ENCODE data around the gene RERE. TPM values are rescaled to one million over a fixed set of nuclear protein-coding genes. Genes with fewer than 3 reads are reported as not detected.

RERE gene
- total RNA-seq, 2 experiments from 2014 or later = 96.6 to 101 TPM

- Mint-ChIP-seq H3K36me3 (ENCODE audit: low read depth) (peaks cover 4% of the 10 kb centered on the region), H3K4me3 (no peak overlapping the region), H3K9me3 (no peaks in the 10 kb centered on the region), H3K27ac (no peak overlapping the region), H3K27me3 (no peaks in the 10 kb centered on the region), H3K4me1 (peaks cover 24% of the 10 kb centered on the region)
- ChIA-PET POLR2A (no interaction called here), CTCF (no interaction called here)
- DNase-seq = no peak
These were observed 250.3 kb downstream of the RERE start for GRCh38 chr1:8567146-8567545.

GRCh38 chr1:8565802-8566201, 251.6 kb downstream of the RERE start:
- Mint-ChIP-seq H3K36me3 (ENCODE audit: low read depth) (peaks cover 4% of the 10 kb centered on the region), H3K27me3 (no peaks in the 10 kb centered on the region), H3K27ac (no peak overlapping the region), H3K9me3 (no peaks in the 10 kb centered on the region), H3K4me3 (no peak overlapping the region), H3K4me1 (peaks cover 33% of the 10 kb centered on the region)
- no peak for DNase-seq
- CTCF ChIA-PET = no interaction called here
- POLR2A ChIA-PET = no interaction called here

GRCh38 chr1:8563944-8564537, 253.4 kb downstream of the RERE start:
- CTCF ChIA-PET = interaction anchor here (0.5 to 6.1 kb wide), 7 partner anchors 10 to 465 kb away, joined by 3 to 73 read pairs (median 4); no protein-coding TSS in a partner anchor
- Mint-ChIP-seq H3K4me1 (peaks cover 46% of the 10 kb centered on the region), H3K36me3 (ENCODE audit: low read depth) (peaks cover 2% of the 10 kb centered on the region), H3K27me3 (no peaks in the 10 kb centered on the region), H3K4me3 (no peak overlapping the region), H3K9me3 (no peaks in the 10 kb centered on the region), H3K27ac (no peak overlapping the region)
- no peak for DNase-seq
- POLR2A ChIA-PET = no interaction called here

GRCh38 chr1:8562881-8563865, 254.3 kb downstream of the RERE start:
- ChIA-PET POLR2A (interaction anchor here (0.6 to 1.3 kb wide), 2 partner anchors 245 to 276 kb away, joined by 3 read pairs; no protein-coding TSS in a partner anchor), CTCF (interaction anchor here (0.5 to 6.1 kb wide), 11 partner anchors 8 to 287 kb away, joined by 3 to 73 read pairs (median 13); no protein-coding TSS in a partner anchor)
- H3K4me1 Mint-ChIP-seq = peaks cover 46% of the 10 kb centered on the region
- H3K9me3 Mint-ChIP-seq = no peaks in the 10 kb centered on the region
- H3K27ac Mint-ChIP-seq = no peak overlapping the region
- no peaks in the 10 kb centered on the region for H3K27me3 Mint-ChIP-seq
- H3K36me3 Mint-ChIP-seq (ENCODE audit: low read depth) = peaks cover 2% of the 10 kb centered on the region
- DNase-seq = no peak
- no peak overlapping the region for H3K4me3 Mint-ChIP-seq

- no peak overlapping the region for H3K27ac Mint-ChIP-seq
- peaks cover 42% of the 10 kb centered on the region for H3K4me1 Mint-ChIP-seq
- H3K36me3 Mint-ChIP-seq (ENCODE audit: low read depth) = peaks cover 4% of the 10 kb centered on the region
- DNase-seq = no peak
- no peaks in the 10 kb centered on the region for H3K27me3 Mint-ChIP-seq
- no peak overlapping the region for H3K4me3 Mint-ChIP-seq
- CTCF ChIA-PET = interaction anchor here (0.8 to 6.1 kb wide), 23 partner anchors 9 to 287 kb away, joined by 3 to 73 read pairs (median 6); partner anchors contain the start of gene RERE
- POLR2A ChIA-PET = interaction anchor here (0.6 to 2.3 kb wide), 6 partner anchors 41 to 277 kb away, joined by 3 to 6 read pairs (median 4); partner anchors contain the start of gene RERE
- no peaks in the 10 kb centered on the region for H3K9me3 Mint-ChIP-seq
These were observed 255.2 kb downstream of the RERE start for GRCh38 chr1:8562222-8562621.

- Mint-ChIP-seq H3K27ac (peak overlapping the region; percentile 22), H3K4me3 (no peak overlapping the region), H3K27me3 (no peaks in the 10 kb centered on the region), H3K4me1 (peaks cover 39% of the 10 kb centered on the region), H3K9me3 (no peaks in the 10 kb centered on the region), H3K36me3 (ENCODE audit: low read depth) (peaks cover 7% of the 10 kb centered on the region)
- ChIA-PET CTCF (interaction anchor here (0.6 to 6.1 kb wide), 33 partner anchors 9 to 689 kb away, joined by 3 to 73 read pairs (median 5); partner anchors contain the start of gene RERE), POLR2A (interaction anchor here (1.0 to 2.3 kb wide), 6 partner anchors 42 to 170 kb away, joined by 4 to 6 read pairs (median 4); no protein-coding TSS in a partner anchor)
- DNase-seq = peak; percentile 32
These were observed 256.6 kb downstream of the RERE start for GRCh38 chr1:8560611-8561544.

GRCh38 chr1:8560035-8560434, 257.4 kb downstream of the RERE start:
- Mint-ChIP-seq H3K9me3 (no peaks in the 10 kb centered on the region), H3K4me1 (peaks cover 45% of the 10 kb centered on the region), H3K27ac (peak overlapping the region; percentile 22), H3K27me3 (no peaks in the 10 kb centered on the region), H3K4me3 (no peak overlapping the region), H3K36me3 (ENCODE audit: low read depth) (peaks cover 15% of the 10 kb centered on the region)
- POLR2A ChIA-PET = interaction anchor here (1.5 to 2.3 kb wide), 2 partner anchors 141 to 171 kb away, joined by 4 to 6 read pairs; no protein-coding TSS in a partner anchor
- CTCF ChIA-PET = interaction anchor here (1.4 to 6.1 kb wide), 11 partner anchors 8 to 445 kb away, joined by 3 to 73 read pairs (median 9); no protein-coding TSS in a partner anchor
- no peak for DNase-seq

- Mint-ChIP-seq H3K27me3 (no peaks in the 10 kb centered on the region), H3K27ac (no peak overlapping the region), H3K4me3 (no peak overlapping the region), H3K4me1 (peaks cover 41% of the 10 kb centered on the region), H3K36me3 (ENCODE audit: low read depth) (peaks cover 45% of the 10 kb centered on the region), H3K9me3 (no peaks in the 10 kb centered on the region)
- POLR2A ChIA-PET = interaction anchor here (0.9 to 1.8 kb wide), 3 partner anchors 19 to 45 kb away, joined by 3 to 4 read pairs (median 3); no protein-coding TSS in a partner anchor
- DNase-seq = no peak
- CTCF ChIA-PET = interaction anchor here (1.0 kb wide), 2 partner anchors 116 to 171 kb away, joined by 3 to 7 read pairs; no protein-coding TSS in a partner anchor
These were observed 261.9 kb downstream of the RERE start for GRCh38 chr1:8555582-8555981.

- Mint-ChIP-seq H3K4me1 (peaks cover 35% of the 10 kb centered on the region), H3K9me3 (no peaks in the 10 kb centered on the region), H3K4me3 (no peak overlapping the region), H3K27me3 (no peaks in the 10 kb centered on the region), H3K36me3 (ENCODE audit: low read depth) (peaks cover 47% of the 10 kb centered on the region), H3K27ac (no peak overlapping the region)
- ChIA-PET POLR2A (interaction anchor here (0.9 to 1.8 kb wide), 3 partner anchors 19 to 44 kb away, joined by 3 to 4 read pairs (median 3); no protein-coding TSS in a partner anchor), CTCF (interaction anchor here (0.7 to 1.3 kb wide), 4 partner anchors 16 to 294 kb away, joined by 3 to 7 read pairs (median 3); no protein-coding TSS in a partner anchor)
- DNase-seq = no peak
These were observed 262.4 kb downstream of the RERE start for GRCh38 chr1:8554956-8555534.

- Mint-ChIP-seq H3K4me3 (no peak overlapping the region), H3K36me3 (ENCODE audit: low read depth) (peaks cover 47% of the 10 kb centered on the region), H3K4me1 (peaks cover 35% of the 10 kb centered on the region), H3K27ac (no peak overlapping the region), H3K9me3 (no peaks in the 10 kb centered on the region), H3K27me3 (no peaks in the 10 kb centered on the region)
- DNase-seq = no peak
- ChIA-PET POLR2A (no interaction called here), CTCF (interaction anchor here (0.8 to 1.5 kb wide), 3 partner anchors 174 to 296 kb away, joined by 4 to 6 read pairs (median 4); no protein-coding TSS in a partner anchor)
These were observed 264.5 kb downstream of the RERE start for GRCh38 chr1:8552820-8553397.

All from activated CD4-positive, alpha-beta memory T cell treated with anti-CD3 and anti-CD28 coated beads, Interleukin-2, amount 10 ng/mL, durations not matched to agents 7 days and 5 days (primary cell).